WTC11 (cell line): ENCODE data around the gene SNHG17. TPM values are rescaled to one million over a fixed set of nuclear protein-coding genes. Genes with fewer than 3 reads are reported as not detected.

Experiments
- ATAC-seq: fragments of 200-7000 bp; cut with Tn5 transposase; 2 replicates; pipeline ENCODE4 v1.10.0; 2021; ENCODE audit warnings: mild to moderate bottlenecking, moderate library complexity
- Bru-seq: library from RNA; stranded (reverse); fragments of 400-500 nt; gene quantifications from one replicate; lab custom pipeline; 2021; lab: Mats Ljungman, UMichigan
- CTCF ChIA-PET: fragments of 300-600 bp; sonication (Branson Sonifier 250); formaldehyde crosslinking; loops from one replicate; lab custom pipeline; 2021; ENCODE audit warnings: antibody characterized with exemption; lab: Charles Lee
- POLR2A ChIA-PET: fragments of 350-600 bp; sonication (Branson Sonifier 250); formaldehyde crosslinking; loops from one replicate; lab custom pipeline; 2021; ENCODE audit warnings: antibody characterized with exemption; lab: Charles Lee
- DNase-seq: peaks from one replicate; pipeline ENCODE4 v3.0.0; 2021; ENCODE audit warnings: low spot score
- H3K27ac Mint-ChIP-seq: 2 replicates; pipeline ENCODE4 v1.8.0; 2021; ENCODE audit warnings: mixed read lengths
- H3K27me3 Mint-ChIP-seq: 2 replicates; pipeline ENCODE4 v1.8.0; 2021; ENCODE audit warnings: low read depth, mild to moderate bottlenecking, moderate library complexity, mixed read lengths
- H3K36me3 Mint-ChIP-seq: 2 replicates; pipeline ENCODE4 v1.8.0; 2021; ENCODE audit warnings: mixed read lengths
- H3K4me1 Mint-ChIP-seq: 2 replicates; pipeline ENCODE4 v1.8.0; 2022; ENCODE audit warnings: mixed read lengths
- H3K4me3 Mint-ChIP-seq: 2 replicates; pipeline ENCODE4 v1.8.0; 2021; ENCODE audit warnings: mild to moderate bottlenecking, moderate library complexity, mixed read lengths
- H3K9me3 Mint-ChIP-seq: 2 replicates; pipeline ENCODE4 v1.8.0; 2021; ENCODE audit warnings: mixed read lengths
- ATF1 ChIP-seq: sonication (generic); formaldehyde crosslinking; IDR thresholded peaks from 2 replicates; pipeline ENCODE4 v1.8.1; 2023; ENCODE audit warnings: mild to moderate bottlenecking, moderate library complexity, missing genetic modification reagents
- CBFB ChIP-seq: sonication (generic); formaldehyde crosslinking; IDR thresholded peaks from 2 replicates; pipeline ENCODE4 v1.8.1; 2022; ENCODE audit warnings: mild to moderate bottlenecking, low read depth, missing genetic modification reagents
- CREM ChIP-seq: sonication (generic); formaldehyde crosslinking; IDR thresholded peaks from 2 replicates; pipeline ENCODE4 v1.8.1; 2022; ENCODE audit warnings: mild to moderate bottlenecking, missing genetic modification reagents, moderate library complexity
- EMX1 ChIP-seq: fragments of 250-450 bp; sonication (Bioruptor Pico); IDR thresholded peaks from 2 replicates; pipeline ENCODE4 v1.8.0; 2021; ENCODE audit warnings: mild to moderate bottlenecking
- MLX ChIP-seq: sonication (generic); formaldehyde crosslinking; IDR thresholded peaks from 2 replicates; pipeline ENCODE4 v1.8.1; 2023; ENCODE audit warnings: mild to moderate bottlenecking, missing genetic modification reagents, moderate library complexity
- NFATC4 ChIP-seq: fragments of 250-450 bp; sonication (Bioruptor Pico); IDR thresholded peaks from 2 replicates; pipeline ENCODE4 v1.9.0; 2021; ENCODE audit warnings: mild to moderate bottlenecking
- NR1H2 ChIP-seq: sonication (generic); formaldehyde crosslinking; IDR thresholded peaks from 2 replicates; pipeline ENCODE4 v1.9.0; 2021; ENCODE audit warnings: mild to moderate bottlenecking, moderate library complexity, missing genetic modification reagents
- NR2C2 ChIP-seq: sonication (generic); formaldehyde crosslinking; IDR thresholded peaks from 2 replicates; pipeline ENCODE4 v1.8.0; 2022; ENCODE audit warnings: mild to moderate bottlenecking, missing genetic modification reagents
- RELA ChIP-seq: sonication (generic); formaldehyde crosslinking; IDR thresholded peaks from 2 replicates; pipeline ENCODE4 v1.8.1; 2022; ENCODE audit warnings: missing genetic modification reagents, mild to moderate bottlenecking, borderline replicate concordance
- RORB ChIP-seq: fragments of 250-450 bp; sonication (Bioruptor Pico); IDR thresholded peaks from 2 replicates; pipeline ENCODE4 v1.9.0; 2021; ENCODE audit warnings: mild to moderate bottlenecking
- SMAD4 ChIP-seq: sonication (generic); formaldehyde crosslinking; IDR thresholded peaks from 2 replicates; pipeline ENCODE4 v1.8.0; 2022; ENCODE audit warnings: mild to moderate bottlenecking, missing genetic modification reagents
- SP1 ChIP-seq: sonication (generic); formaldehyde crosslinking; conservative IDR thresholded peaks from 2 replicates; pipeline ENCODE4 v1.8.1; 2022; ENCODE audit warnings: missing genetic modification reagents
- TCF7 ChIP-seq: sonication (generic); formaldehyde crosslinking; IDR thresholded peaks from 2 replicates; pipeline ENCODE4 v1.8.0; 2022; ENCODE audit warnings: mild to moderate bottlenecking, low read depth, missing genetic modification reagents, moderate library complexity
- TEAD1 ChIP-seq: sonication (generic); formaldehyde crosslinking; IDR thresholded peaks from 2 replicates; pipeline ENCODE4 v1.8.0; 2022; ENCODE audit warnings: mild to moderate bottlenecking, missing genetic modification reagents
- TP53 ChIP-seq: sonication (generic); formaldehyde crosslinking; IDR thresholded peaks from 2 replicates; pipeline ENCODE4 v1.8.1; 2023; ENCODE audit warnings: mild to moderate bottlenecking, missing genetic modification reagents
- USF2 ChIP-seq: sonication (generic); formaldehyde crosslinking; IDR thresholded peaks from 2 replicates; pipeline ENCODE4 v1.8.1; 2023; ENCODE audit warnings: mild to moderate bottlenecking, missing genetic modification reagents, moderate library complexity
- ZBTB21 ChIP-seq: sonication (generic); formaldehyde crosslinking; IDR thresholded peaks from 2 replicates; pipeline ENCODE4 v1.8.1; 2023; ENCODE audit warnings: mild to moderate bottlenecking, missing genetic modification reagents, borderline replicate concordance
- ZNF138 ChIP-seq: sonication (generic); formaldehyde crosslinking; conservative IDR thresholded peaks from 2 replicates; pipeline ENCODE4 v1.8.1; 2022; ENCODE audit warnings: mild to moderate bottlenecking, moderate library complexity, missing genetic modification reagents
- ZNF232 ChIP-seq: sonication (generic); formaldehyde crosslinking; IDR thresholded peaks from 2 replicates; pipeline ENCODE4 v1.8.0; 2022; ENCODE audit warnings: mild to moderate bottlenecking, missing genetic modification reagents
- ZNF512 ChIP-seq: sonication (generic); formaldehyde crosslinking; IDR thresholded peaks from 2 replicates; pipeline ENCODE4 v1.8.1; 2022; ENCODE audit warnings: missing genetic modification reagents, borderline replicate concordance
- ZSCAN18 ChIP-seq: fragments of 250-450 bp; sonication (Bioruptor Pico); IDR thresholded peaks from 2 replicates; pipeline ENCODE4 v2.1.2; 2022; ENCODE audit warnings: mild to moderate bottlenecking, moderate library complexity
- long read RNA-seq, 3 experiments: library from RNA in 1 of 3; library from capped mRNA in 1 of 3; library from polyadenylated mRNA in 1 of 3; unstranded in 2 of 3; stranded (forward) in 1 of 3; transcript quantifications; one replicate each; pipeline ENCODE4 v2.0.0, GENCODE V29; 2021
- total RNA-seq: library from RNA; stranded (reverse); gene quantifications from 3 replicates; pipeline ENCODE4 v1.2.3, GENCODE V29; 2021
- TF ChIP-seq, protein P1 (sequence below): sonication (generic); formaldehyde crosslinking; IDR thresholded peaks from 2 replicates; pipeline ENCODE4 v1.8.1; 2022; ENCODE audit warnings: low read depth, missing genetic modification reagents, borderline replicate concordance
- TF ChIP-seq, protein P2 (sequence below): fragments of 250-450 bp; sonication (Bioruptor Pico); IDR thresholded peaks from 2 replicates; pipeline ENCODE4 v1.9.0; 2021; ENCODE audit warnings: moderate library complexity, mild to moderate bottlenecking, inconsistent platforms, borderline replicate concordance
- TF ChIP-seq, protein P3 (sequence below): sonication (generic); formaldehyde crosslinking; conservative IDR thresholded peaks from 2 replicates; pipeline ENCODE4 v1.8.1; 2023; ENCODE audit warnings: mild to moderate bottlenecking, low read depth, missing genetic modification reagents, moderate library complexity
- TF ChIP-seq, protein P4 (sequence below): sonication (generic); formaldehyde crosslinking; IDR thresholded peaks from 2 replicates; pipeline ENCODE4 v1.8.1; 2022; ENCODE audit warnings: mild to moderate bottlenecking, moderate library complexity, missing genetic modification reagents

Gene SNHG17
- total RNA-seq (52.0 to 71.6 TPM (median 57.4 TPM) in 3 replicates), Bru-seq, nascent RNA (percentile 97 among the genes with signal in this experiment)
- long read RNA-seq, experiment 1, partial matches to known transcripts = 5 of 43 reads
- long read RNA-seq, experiment 1, other reads (novel, unspliced or antisense) = 36 of 43 reads
- long read RNA-seq, experiment 2, partial matches to known transcripts = 3 of 27 reads
- long read RNA-seq, experiment 2, other reads (novel, unspliced or antisense) = 21 of 27 reads
- long read RNA-seq, experiment 3, partial matches to known transcripts = 0 of 76 reads
- long read RNA-seq, experiment 3, other reads (novel, unspliced or antisense) = 75 of 76 reads

DNA sequence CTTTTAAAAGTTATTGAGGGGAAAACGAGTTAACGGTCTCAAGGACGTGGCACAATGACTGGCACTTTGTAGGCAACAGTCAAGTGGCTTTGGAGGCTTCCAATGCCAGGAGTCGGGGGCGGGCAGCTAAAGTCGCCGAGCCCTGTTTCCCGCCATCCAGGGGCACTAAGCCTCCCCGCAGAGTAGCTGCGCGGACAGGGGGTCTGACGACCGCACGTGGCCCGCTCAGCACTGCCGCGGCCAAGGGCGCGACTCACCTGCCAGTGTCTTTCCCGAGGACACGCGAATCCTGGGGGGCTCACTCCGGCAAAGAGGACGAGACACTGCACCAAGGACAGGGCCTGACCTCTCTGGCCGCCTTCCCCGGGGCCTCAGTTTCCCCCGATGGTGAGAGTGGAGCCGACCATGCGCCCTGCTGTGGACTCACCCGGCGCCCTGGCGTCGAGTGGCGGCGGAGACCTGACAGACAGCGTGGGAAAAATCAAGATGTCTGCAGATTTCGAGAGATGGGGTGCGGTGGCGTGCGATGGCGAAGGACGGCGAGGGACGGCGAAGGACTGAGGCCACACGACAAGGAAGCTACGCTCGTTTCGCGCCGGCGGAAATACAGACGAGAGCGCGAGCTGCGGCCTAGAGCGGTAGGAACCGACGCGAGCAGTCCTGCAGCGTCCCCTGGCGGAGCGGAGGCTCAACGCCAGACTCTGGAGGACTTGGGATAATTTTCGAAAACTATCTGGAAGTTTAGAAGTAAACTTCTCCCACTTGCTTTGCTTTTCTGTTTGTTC, at the start of gene SNHG17:
Gene SNHG17 (minus strand): TSS at position 559 of the 785 bp plus-strand sequence.
- H3K4me3 Mint-ChIP-seq = peak within 1 kb of the TSS; percentile 95
- ChIA-PET POLR2A (interaction anchor here (0.6 to 2.0 kb wide), 6 partner anchors 10 to 38 kb away, joined by 3 to 21 read pairs (median 5); partner anchors contain the start of gene RALGAPB), CTCF (interaction anchor here (0.5 to 5.6 kb wide), 16 partner anchors 9 to 305 kb away, joined by 3 to 65 read pairs (median 4); partner anchors contain the start of gene RALGAPB)
- H3K27me3 Mint-ChIP-seq = peaks cover 3% of the 10 kb centered on the region; the same call in 1 of the 2 replicates
- peaks cover 24% of the 10 kb centered on the region for H3K4me1 Mint-ChIP-seq
- peak within 1 kb of the TSS; percentile 94 for H3K27ac Mint-ChIP-seq
- H3K36me3 Mint-ChIP-seq = peaks cover 43% of the 10 kb centered on the region
- H3K9me3 Mint-ChIP-seq = no peaks in the 10 kb centered on the region
- DNase-seq (peak; percentile 88), ATAC-seq (peak; percentile 78)
- TF ChIP-seq USF2 (CRISPR knock-in tag) (peak; percentile 27; the same call in 1 of the 2 replicates), CREM (CRISPR knock-in tag) (peak; percentile 91), NR2C2 (CRISPR knock-in tag) (no peak), TEAD1 (CRISPR knock-in tag) (peak; percentile 85), NR1H2 (CRISPR knock-in tag) (no peak), TCF7 (CRISPR knock-in tag) (peak; percentile 78; the same call in 1 of the 2 replicates), MLX (CRISPR knock-in tag) (no peak; the same call in 1 of the 2 replicates), NFATC4 (no peak), SMAD4 (CRISPR knock-in tag) (no peak), TP53 (peak; percentile 31; the same call in 1 of the 2 replicates), ZNF232 (CRISPR knock-in tag) (peak; percentile 33; the same call in 1 of the 2 replicates), RELA (CRISPR knock-in tag) (peak; percentile 47; the same call in 1 of the 2 replicates), ZNF512 (CRISPR knock-in tag) (no peak), EMX1 (CRISPR knock-in tag) (no peak), ATF1 (CRISPR knock-in tag) (peak; percentile 74; the same call in 1 of the 2 replicates), SP1 (CRISPR knock-in tag) (peak; percentile 89), ZBTB21 (CRISPR knock-in tag) (peak; percentile 84; the same call in 1 of the 2 replicates), RORB (CRISPR knock-in tag) (no peak), ZSCAN18 (CRISPR knock-in tag) (0 out of 2 replicates have a peak, but pooled peaks have one; percentile 33), ZNF138 (no peak), CBFB (0 out of 2 replicates have a peak, but pooled peaks have one; percentile 88)
- TF ChIP-seq, protein P1, sequence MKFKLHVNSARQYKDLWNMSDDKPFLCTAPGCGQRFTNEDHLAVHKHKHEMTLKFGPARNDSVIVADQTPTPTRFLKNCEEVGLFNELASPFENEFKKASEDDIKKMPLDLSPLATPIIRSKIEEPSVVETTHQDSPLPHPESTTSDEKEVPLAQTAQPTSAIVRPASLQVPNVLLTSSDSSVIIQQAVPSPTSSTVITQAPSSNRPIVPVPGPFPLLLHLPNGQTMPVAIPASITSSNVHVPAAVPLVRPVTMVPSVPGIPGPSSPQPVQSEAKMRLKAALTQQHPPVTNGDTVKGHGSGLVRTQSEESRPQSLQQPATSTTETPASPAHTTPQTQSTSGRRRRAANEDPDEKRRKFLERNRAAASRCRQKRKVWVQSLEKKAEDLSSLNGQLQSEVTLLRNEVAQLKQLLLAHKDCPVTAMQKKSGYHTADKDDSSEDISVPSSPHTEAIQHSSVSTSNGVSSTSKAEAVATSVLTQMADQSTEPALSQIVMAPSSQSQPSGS = no peak
- TF ChIP-seq, protein P2, sequence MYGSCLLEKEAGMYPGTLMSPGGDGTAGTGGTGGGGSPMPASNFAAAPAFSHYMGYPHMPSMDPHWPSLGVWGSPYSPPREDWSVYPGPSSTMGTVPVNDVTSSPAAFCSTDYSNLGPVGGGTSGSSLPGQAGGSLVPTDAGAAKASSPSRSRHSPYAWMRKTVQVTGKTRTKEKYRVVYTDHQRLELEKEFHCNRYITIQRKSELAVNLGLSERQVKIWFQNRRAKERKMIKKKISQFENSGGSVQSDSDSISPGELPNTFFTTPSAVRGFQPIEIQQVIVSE = no peak
- TF ChIP-seq, protein P3, sequence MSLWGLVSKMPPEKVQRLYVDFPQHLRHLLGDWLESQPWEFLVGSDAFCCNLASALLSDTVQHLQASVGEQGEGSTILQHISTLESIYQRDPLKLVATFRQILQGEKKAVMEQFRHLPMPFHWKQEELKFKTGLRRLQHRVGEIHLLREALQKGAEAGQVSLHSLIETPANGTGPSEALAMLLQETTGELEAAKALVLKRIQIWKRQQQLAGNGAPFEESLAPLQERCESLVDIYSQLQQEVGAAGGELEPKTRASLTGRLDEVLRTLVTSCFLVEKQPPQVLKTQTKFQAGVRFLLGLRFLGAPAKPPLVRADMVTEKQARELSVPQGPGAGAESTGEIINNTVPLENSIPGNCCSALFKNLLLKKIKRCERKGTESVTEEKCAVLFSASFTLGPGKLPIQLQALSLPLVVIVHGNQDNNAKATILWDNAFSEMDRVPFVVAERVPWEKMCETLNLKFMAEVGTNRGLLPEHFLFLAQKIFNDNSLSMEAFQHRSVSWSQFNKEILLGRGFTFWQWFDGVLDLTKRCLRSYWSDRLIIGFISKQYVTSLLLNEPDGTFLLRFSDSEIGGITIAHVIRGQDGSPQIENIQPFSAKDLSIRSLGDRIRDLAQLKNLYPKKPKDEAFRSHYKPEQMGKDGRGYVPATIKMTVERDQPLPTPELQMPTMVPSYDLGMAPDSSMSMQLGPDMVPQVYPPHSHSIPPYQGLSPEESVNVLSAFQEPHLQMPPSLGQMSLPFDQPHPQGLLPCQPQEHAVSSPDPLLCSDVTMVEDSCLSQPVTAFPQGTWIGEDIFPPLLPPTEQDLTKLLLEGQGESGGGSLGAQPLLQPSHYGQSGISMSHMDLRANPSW (CRISPR knock-in tag) = no peak; the same call in 1 of the 2 replicates
- TF ChIP-seq, protein P4, sequence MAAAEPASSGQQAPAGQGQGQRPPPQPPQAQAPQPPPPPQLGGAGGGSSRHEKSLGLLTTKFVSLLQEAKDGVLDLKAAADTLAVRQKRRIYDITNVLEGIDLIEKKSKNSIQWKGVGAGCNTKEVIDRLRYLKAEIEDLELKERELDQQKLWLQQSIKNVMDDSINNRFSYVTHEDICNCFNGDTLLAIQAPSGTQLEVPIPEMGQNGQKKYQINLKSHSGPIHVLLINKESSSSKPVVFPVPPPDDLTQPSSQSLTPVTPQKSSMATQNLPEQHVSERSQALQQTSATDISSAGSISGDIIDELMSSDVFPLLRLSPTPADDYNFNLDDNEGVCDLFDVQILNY = peak; percentile 95
